PC-3 (cell line): ENCODE results near the gene INPP5D.

Source experiments
- CTCF ChIP-seq: fragments of 300-600 bp; sonication (generic); conservative IDR thresholded peaks from 2 replicates; pipeline ENCODE4 v1.5.1; 2017; ENCODE audit warnings: antibody characterized with exemption, low read depth, mild to moderate bottlenecking, low read length
- EZH2phosphoT487 ChIP-seq: fragments of 300-600 bp; sonication (generic); IDR thresholded peaks from 2 replicates; pipeline ENCODE4 v1.6.1; 2018; ENCODE audit warnings: mild to moderate bottlenecking, antibody characterized with exemption, low read length, borderline replicate concordance

GRCh38 chr2:233219848-233220247 lies 159.7 kb downstream of the INPP5D start:
- no peak for TF ChIP-seq CTCF
- no peak for TF ChIP-seq EZH2phosphoT487
